ENCODE results near the gene TWIST2.

TWIST2 gene

GRCh38 chr2:238847841-238848690 is at the start of gene TWIST2:
TSS of gene TWIST2 (plus strand) at chr2:238848085. CDS start at chr2:238848216, 131 bp downstream.
- peak; percentile 60 for FAIRE-seq

DNA sequence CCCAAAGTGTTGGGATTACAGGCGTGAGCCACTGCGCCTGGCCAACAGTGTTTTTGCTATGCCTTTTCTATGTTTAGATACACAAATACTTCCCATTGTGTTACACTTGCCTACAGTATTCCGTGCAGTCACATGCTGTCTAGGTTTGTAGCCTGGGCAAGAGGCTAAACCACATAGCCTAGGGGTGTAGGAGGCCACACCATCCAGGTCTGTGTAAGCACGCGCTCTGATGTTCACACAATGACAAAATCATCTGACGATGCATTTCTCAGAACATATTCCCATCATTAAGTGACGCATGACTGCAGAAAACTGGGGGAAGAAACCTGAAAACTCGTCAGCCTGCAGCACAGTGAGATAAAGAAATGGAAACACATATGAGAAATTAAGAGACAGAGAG is 46.1 kb upstream of the TWIST2 start:
- no peak for FAIRE-seq

- no peak for FAIRE-seq
Observed at GRCh38 chr2:238802957-238803356, 44.9 kb upstream of the TWIST2 start.

DNA sequence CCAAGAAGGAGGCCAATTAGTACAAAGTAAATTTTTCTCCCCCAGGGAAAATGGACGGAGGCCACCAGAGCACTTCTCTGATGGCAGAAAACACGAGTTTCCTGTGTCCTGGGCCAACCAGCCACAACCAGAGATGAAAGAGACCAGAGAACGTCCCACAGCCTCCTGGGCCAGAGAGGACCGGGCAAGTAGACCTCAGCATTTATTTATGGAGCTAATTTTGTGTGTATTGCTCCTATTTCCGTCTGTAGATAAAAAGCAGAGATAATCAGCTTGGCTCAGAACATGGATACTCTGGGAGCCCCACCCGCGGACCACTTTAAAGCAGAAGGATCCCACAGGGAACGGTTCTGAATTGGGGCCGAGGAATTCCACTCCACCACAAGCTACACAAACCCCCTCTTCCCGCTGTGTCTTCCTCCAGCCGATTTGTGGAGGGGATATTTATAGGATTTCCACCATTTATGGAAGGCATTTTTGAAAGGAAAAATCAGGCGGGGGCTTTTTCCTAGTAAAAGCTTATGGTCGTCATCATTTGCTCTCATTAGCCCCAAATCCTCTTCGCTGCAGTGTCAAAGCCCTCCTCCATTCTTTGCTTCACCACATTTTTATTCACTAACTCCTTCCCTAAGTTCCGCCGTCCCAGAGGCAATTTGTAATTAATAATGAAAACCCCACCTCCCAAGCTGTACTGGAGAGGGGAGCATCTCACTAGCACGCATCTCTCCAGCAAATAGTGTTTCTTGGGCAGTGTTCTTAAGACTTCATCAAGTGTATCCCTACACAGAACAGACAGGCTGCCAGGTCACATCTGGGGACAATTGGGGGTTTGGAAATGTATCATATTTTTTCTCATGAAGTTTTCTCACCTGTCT is 43.7 kb upstream of the TWIST2 start:
- FAIRE-seq, result no peak

- no peak for FAIRE-seq
Observed at GRCh38 chr2:238808761-238809160, 39.1 kb upstream of the TWIST2 start.

DNA sequence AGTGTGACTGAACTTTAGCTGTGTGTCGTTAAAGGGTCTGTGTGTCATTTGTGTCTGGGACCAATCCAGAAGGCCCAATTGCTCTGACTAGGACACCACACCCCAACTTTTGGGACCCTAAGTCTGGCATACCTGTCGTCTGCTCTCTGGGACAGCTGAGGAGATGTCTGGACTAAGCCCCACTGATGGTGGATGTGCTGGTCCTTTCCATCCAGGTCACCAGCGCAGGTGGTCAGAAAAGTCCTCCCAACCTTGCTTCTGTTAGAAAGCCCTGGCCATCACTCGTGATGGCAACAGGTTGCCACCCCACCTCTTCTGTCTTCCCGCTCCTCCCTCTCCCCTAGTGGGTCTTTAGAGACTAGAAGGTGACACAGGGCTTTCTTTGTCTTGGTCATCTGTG is 37.6 kb upstream of the TWIST2 start:
- FAIRE-seq, result no peak

DNA sequence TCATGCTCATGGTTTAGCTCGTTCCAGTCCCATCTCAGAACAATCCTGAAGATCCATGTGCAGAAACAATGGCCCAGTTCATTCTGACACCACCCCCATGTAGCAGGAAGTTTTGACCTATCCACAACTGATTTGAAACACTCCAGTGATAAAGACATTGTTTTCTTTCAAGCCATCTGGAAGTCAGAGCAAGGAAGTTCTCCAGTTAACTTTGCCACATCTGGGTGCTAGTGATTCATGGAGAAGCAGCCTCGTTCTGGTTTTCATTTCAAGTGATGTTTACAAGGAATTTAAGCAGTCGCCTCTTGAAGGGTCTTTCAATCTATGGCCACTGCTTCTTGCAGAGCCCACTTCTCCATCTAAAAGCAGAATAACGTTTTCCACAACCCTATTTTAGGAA is 36.6 kb upstream of the TWIST2 start:
- FAIRE-seq, result no peak

- FAIRE-seq, result no peak
Observed at GRCh38 chr2:238811759-238812158, 36.1 kb upstream of the TWIST2 start.

DNA sequence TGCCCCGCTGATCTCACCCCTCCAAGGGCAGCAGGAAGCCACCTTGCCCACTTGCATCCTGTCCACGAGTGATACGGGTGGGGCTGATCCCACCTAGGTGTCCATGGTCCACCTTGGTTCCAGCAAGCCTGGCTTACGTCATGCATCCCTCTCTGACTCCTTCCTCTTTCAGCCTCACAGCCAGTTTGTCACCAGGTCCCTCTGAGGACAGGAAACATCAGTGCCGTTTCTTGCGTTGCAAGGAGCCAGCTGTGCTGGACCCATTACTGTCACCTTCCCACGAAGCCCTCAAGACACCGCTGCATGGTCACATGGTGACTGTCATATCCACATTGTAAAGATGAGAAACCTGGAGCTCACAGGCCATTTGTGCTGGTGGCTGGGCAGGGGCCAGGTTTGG is 34.8 kb upstream of the TWIST2 start:
- FAIRE-seq, result no peak

DNA sequence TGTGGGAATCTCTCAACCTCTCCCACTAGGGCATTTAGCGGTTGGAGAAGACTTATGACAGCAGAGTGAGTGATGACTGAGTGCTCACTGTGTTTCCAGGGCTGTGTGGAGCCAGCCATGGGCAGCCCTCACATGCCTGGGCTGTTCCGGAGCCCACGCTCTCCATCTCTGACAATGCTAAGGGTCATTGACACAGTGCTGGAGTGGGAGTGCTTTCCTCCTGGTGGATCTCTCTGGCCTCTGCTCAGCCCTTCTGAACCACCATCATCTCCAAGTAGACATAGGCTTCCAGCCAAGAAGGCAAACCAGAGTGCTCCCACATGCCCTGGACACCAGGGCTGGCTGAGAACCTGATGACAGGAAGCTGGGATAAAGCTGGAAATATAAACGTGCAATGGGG is 33.1 kb upstream of the TWIST2 start:
- no peak for FAIRE-seq

GRCh38 chr2:238816291-238816690 is 31.6 kb upstream of the TWIST2 start:
- no peak for FAIRE-seq

- no peak for FAIRE-seq
Observed at GRCh38 chr2:238817382-238817781, 30.5 kb upstream of the TWIST2 start.

DNA sequence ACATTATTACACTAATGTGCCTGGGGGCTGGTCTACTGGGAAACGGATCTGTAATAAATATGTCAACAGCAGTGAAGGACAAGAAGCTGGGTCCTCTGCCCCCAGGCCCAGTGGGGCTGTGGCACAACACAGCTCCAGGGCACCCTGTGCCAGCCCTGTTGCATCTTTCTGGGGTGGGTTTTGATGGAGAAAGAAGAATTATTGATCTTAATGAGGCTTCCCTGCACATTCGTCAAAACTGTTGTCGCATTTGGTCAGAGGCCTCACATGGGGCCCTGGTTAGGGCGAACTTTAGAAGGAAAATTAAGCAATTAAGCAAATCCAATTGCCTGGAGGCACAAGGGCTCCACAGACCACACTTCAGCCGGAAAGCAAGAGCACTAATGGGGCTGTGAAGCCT is 30.0 kb upstream of the TWIST2 start:
- no peak for FAIRE-seq

GRCh38 chr2:238818561-238818960 is 29.3 kb upstream of the TWIST2 start:
- FAIRE-seq, result no peak

GRCh38 chr2:238820197-238820596 is 27.7 kb upstream of the TWIST2 start:
- no peak for FAIRE-seq

DNA sequence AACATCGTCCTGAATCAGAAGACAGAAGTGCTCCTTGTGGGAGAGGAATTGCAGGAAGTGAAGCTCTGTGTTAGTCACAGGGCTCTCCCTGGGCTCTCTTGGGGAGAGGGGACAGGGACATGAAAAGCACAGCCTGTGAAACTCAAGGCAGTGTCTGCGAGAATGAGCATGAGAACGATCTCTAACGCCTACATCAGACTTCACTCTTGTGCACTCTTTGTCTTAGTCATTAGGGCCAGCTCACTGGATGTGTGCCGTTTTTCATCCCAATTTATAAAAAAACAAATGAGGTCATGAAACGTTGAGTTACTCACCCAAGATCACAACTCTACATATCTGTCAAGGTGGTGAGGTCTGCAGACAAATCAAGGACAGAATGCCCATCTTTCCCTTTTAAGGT is 27.0 kb upstream of the TWIST2 start:
- FAIRE-seq, result no peak

GRCh38 chr2:238821391-238821790 is 26.5 kb upstream of the TWIST2 start:
- no peak for FAIRE-seq

GRCh38 chr2:238821944-238822670 is 25.8 kb upstream of the TWIST2 start:
- FAIRE-seq, result no peak

DNA sequence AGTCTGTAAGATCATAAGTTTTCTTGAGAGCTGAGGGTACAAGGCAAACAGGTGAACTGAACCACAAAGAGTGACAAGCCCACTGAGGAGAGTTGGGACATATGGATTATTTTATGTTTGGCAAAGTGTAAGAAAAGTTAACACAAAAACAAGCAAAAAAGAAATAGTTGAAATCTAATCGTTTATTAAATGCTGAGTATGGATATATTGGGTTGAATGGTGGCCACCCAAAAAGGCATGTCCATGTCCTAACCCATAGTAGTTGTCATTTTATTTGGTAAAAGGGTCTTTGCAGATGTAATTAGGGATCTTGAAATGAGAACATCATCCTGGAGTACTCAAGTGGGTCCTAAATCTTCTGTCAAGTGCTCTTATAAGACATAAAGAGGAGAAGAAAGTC is 24.9 kb upstream of the TWIST2 start:
- no peak for FAIRE-seq

DNA sequence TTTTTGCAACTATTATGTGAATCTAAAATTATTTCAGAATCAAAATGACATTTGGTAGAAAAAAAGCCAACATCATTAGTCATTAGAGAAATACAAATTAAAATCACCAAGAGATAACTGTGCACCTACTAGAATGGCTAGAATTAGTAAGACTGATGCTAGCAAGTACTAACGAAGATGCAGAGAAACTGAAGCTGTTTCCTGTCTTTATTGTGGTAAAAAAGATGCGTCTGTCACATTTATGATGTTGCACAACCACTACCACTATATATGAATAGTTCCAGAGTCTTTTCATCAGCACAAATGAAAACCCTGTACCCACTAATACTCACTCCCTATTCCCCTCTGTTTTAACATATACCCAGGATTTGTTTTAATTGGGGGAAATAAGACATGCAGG is 16.7 kb upstream of the TWIST2 start:
- FAIRE-seq, result no peak

DNA sequence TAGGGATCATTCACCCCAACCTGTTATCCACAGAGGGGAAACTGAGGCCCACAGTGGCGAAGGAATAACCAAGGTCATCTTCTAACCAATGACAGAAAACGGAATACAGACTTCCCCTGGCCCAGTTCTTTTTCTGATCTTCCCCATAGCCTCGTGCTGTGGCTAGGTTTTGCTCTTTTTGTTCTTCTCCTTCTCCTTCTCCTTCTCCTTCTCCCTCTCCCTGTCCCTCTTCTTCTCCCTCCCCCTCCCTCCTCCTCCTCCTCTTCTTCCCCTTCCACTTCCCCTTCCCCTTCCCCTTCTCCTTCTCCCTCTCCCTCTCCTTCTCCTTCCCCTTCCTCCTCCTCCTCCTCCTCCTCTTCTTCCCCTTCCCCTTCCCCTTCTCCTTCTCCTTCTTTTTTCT is 12.9 kb upstream of the TWIST2 start:
- FAIRE-seq, result no peak

DNA sequence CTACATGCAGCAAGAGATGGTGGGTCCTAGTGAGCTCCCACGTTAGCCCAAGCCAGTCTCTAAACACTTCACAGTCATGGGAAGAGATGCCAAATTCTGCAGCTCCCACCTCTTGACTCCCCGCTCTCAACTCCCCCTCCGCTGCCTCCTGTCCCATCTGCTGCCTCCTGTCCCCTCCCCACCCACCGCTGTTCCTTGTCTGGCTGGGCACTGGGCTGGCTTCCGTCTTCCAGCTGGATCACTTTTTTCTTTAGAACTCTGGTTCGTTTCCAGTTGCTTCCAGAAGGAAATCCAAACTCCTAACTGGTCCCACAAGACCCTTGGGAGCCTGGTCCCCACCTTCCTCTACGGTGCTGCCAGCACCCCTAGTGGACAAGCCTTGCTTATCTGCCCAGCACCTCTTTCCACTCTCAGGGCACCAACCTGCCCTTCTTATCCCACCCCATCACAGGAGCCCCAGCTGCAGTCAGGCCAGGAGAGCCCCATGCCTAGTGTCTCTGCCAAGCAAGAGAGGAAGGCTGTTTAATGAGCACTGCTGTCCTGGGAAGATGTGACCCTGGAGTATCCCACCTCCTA is 12.1 kb upstream of the TWIST2 start:
- FAIRE-seq, result no peak

- no peak for FAIRE-seq
Observed at GRCh38 chr2:238838786-238839327, 9.0 kb upstream of the TWIST2 start.

Data from G401.6 (cell line).